ENCODE data around the gene ZBTB20.

The ZBTB20 gene

GRCh38 chr3:114408736-114409670 lies 738.1 kb downstream of the ZBTB20 start:
- no peak for ATAC-seq (ENCODE audit: insufficient read depth, low read depth)
- H3K27me3 ChIP-seq (ENCODE audit: insufficient read depth, low read length, poor library complexity), result no peaks in the 10 kb centered on the region
- H3K4me3 ChIP-seq (ENCODE audit: low read depth in 1 of 2, low read length in 2 of 2), result no peak overlapping the region
- H2AFZ ChIP-seq (ENCODE audit: low read depth, low read length), result no peak overlapping the region
- H3K79me2 ChIP-seq (ENCODE audit: insufficient read depth, low read length), result no peaks in the 10 kb centered on the region
- no peaks in the 10 kb centered on the region for H3K9me3 ChIP-seq (ENCODE audit: insufficient read depth, low read length, severe bottlenecking)
- no peak overlapping the region for H3K4me2 ChIP-seq (ENCODE audit: insufficient read depth, low read length)
- H3K9ac ChIP-seq (ENCODE audit: low read depth, low read length), result no peak overlapping the region
- no peaks in the 10 kb centered on the region for H3K4me1 ChIP-seq (ENCODE audit: insufficient read depth, low read length)
- H4K20me1 ChIP-seq (ENCODE audit: insufficient read depth, low read length), result no peaks in the 10 kb centered on the region
- H3K27ac ChIP-seq (ENCODE audit: low read length), result no peak overlapping the region
- no peak for DNase-seq
- no peaks in the 10 kb centered on the region for H3K36me3 ChIP-seq (ENCODE audit: insufficient read depth, low read length)
- TF ChIP-seq CTCF (IDR thresholded peaks at IDR 0.05; ENCODE audit: borderline replicate concordance, extremely low read depth, low read length, poor library complexity, severe bottlenecking), result no peak
- no peak for TF ChIP-seq EZH2 (IDR thresholded peaks at IDR 0.05; ENCODE audit: borderline replicate concordance, low read depth, low read length, severe bottlenecking)

GRCh38 chr3:114406922-114407321 lies 740.2 kb downstream of the ZBTB20 start:
- TF ChIP-seq EZH2 (IDR thresholded peaks at IDR 0.05; ENCODE audit: borderline replicate concordance, low read depth, low read length, severe bottlenecking) (no peak), CTCF (IDR thresholded peaks at IDR 0.05; ENCODE audit: borderline replicate concordance, extremely low read depth, low read length, poor library complexity, severe bottlenecking) (no peak)

GRCh38 chr3:114406286-114406685 lies 740.8 kb downstream of the ZBTB20 start:
- H3K27ac ChIP-seq (ENCODE audit: low read length), result no peak overlapping the region
- no peaks in the 10 kb centered on the region for H4K20me1 ChIP-seq (ENCODE audit: insufficient read depth, low read length)
- H3K79me2 ChIP-seq (ENCODE audit: insufficient read depth, low read length), result no peaks in the 10 kb centered on the region
- ATAC-seq (ENCODE audit: insufficient read depth, low read depth), result no peak
- H2AFZ ChIP-seq (ENCODE audit: low read depth, low read length), result no peak overlapping the region
- H3K9ac ChIP-seq (ENCODE audit: low read depth, low read length), result no peak overlapping the region
- no peak for DNase-seq
- no peaks in the 10 kb centered on the region for H3K27me3 ChIP-seq (ENCODE audit: insufficient read depth, low read length, poor library complexity)
- no peaks in the 10 kb centered on the region for H3K9me3 ChIP-seq (ENCODE audit: insufficient read depth, low read length, severe bottlenecking)
- H3K4me3 ChIP-seq (ENCODE audit: low read depth in 1 of 2, low read length in 2 of 2), result no peak overlapping the region
- no peak for TF ChIP-seq CTCF (IDR thresholded peaks at IDR 0.05; ENCODE audit: borderline replicate concordance, extremely low read depth, low read length, poor library complexity, severe bottlenecking)
- TF ChIP-seq EZH2 (IDR thresholded peaks at IDR 0.05; ENCODE audit: borderline replicate concordance, low read depth, low read length, severe bottlenecking), result no peak
- H3K36me3 ChIP-seq (ENCODE audit: insufficient read depth, low read length), result no peaks in the 10 kb centered on the region
- no peak overlapping the region for H3K4me2 ChIP-seq (ENCODE audit: insufficient read depth, low read length)
- H3K4me1 ChIP-seq (ENCODE audit: insufficient read depth, low read length), result no peaks in the 10 kb centered on the region

More at GRCh38 chr3:114406922-114407321, 740.2 kb downstream of the ZBTB20 start:
- H3K36me3 ChIP-seq (ENCODE audit: insufficient read depth, low read length), result no peaks in the 10 kb centered on the region
- no peaks in the 10 kb centered on the region for H3K4me1 ChIP-seq (ENCODE audit: insufficient read depth, low read length)
- H3K27ac ChIP-seq (ENCODE audit: low read length), result no peak overlapping the region
- H3K9me3 ChIP-seq (ENCODE audit: insufficient read depth, low read length, severe bottlenecking), result no peaks in the 10 kb centered on the region
- H2AFZ ChIP-seq (ENCODE audit: low read depth, low read length), result no peak overlapping the region
- H3K4me3 ChIP-seq (ENCODE audit: low read depth in 1 of 2, low read length in 2 of 2), result no peak overlapping the region
- H3K4me2 ChIP-seq (ENCODE audit: insufficient read depth, low read length), result no peak overlapping the region
- H3K79me2 ChIP-seq (ENCODE audit: insufficient read depth, low read length), result no peaks in the 10 kb centered on the region
- ATAC-seq (ENCODE audit: insufficient read depth, low read depth) (no peak), DNase-seq (no peak)
- H3K27me3 ChIP-seq (ENCODE audit: insufficient read depth, low read length, poor library complexity), result no peaks in the 10 kb centered on the region
- H3K9ac ChIP-seq (ENCODE audit: low read depth, low read length), result no peak overlapping the region
- H4K20me1 ChIP-seq (ENCODE audit: insufficient read depth, low read length), result no peaks in the 10 kb centered on the region

Data from DND-41 (cell line).